HepG2 (cell line): ENCODE results near the gene SGCB. TPM values are rescaled to one million over a fixed set of nuclear protein-coding genes. Genes with fewer than 3 reads are reported as not detected.

Experiments used
- ATAC-seq: fragments of 200-7000 bp; cut with Tn5 transposase; 3 replicates; pipeline ENCODE4 v1.9.1; 2020; ENCODE audit warnings: mild to moderate bottlenecking, moderate library complexity
- BruUV-seq: library from RNA; stranded (reverse); fragments of 400-500 nt; replicated peaks from 2 replicates; lab custom pipeline; 2021; lab: Mats Ljungman, UMichigan
- CTCF ChIA-PET: fragments of 300-600 bp; formaldehyde crosslinking; extraction: SDS; loops from one replicate; lab custom pipeline; 2021; ENCODE audit warnings: low total read pairs, inconsistent platforms, low intra/inter-chr PET ratio; lab: Yijun Ruan, JAX
- POLR2A ChIA-PET: fragments of 350-600 bp; sonication (Branson Sonifier 250); formaldehyde crosslinking; loops from one replicate; lab custom pipeline; 2020; ENCODE audit warnings: antibody characterized with exemption, inconsistent platforms; lab: Yijun Ruan, JAX
- DNase-seq: peaks from one replicate; pipeline ENCODE4 v3.0.0-alpha.2; 2015; ENCODE audit warnings: low spot score
- FAIRE-seq: peaks from 3 replicates; lab custom pipeline; 2011; peaks lifted over from hg19 to GRCh38; lab: Jason Lieb, UNC
- H2AFZ ChIP-seq: one replicate; pipeline ENCODE4 v1.6.1; 2011; ENCODE audit warnings: low read length, inconsistent platforms
- H3K27ac ChIP-seq: fragments of 300-600 bp; 3 replicates; pipeline ENCODE4 v1.8.0; 2011; ENCODE audit warnings: mixed run types, mild to moderate bottlenecking, mixed read lengths, low read length, inconsistent platforms; ENCODE audit not compliant: insufficient read depth; ENCODE audit errors: extremely low read length
- H3K27me3 ChIP-seq, 2 experiments: fragments of 200-600 bp in 1 of 2; 2 replicates in 1 of 2; 3 replicates in 1 of 2; pipeline versions ENCODE4 v1.6.0 to v1.8.0; 2011; ENCODE audit warnings: low read length in 2 of 2, mild to moderate bottlenecking in 2 of 2, moderate library complexity in 2 of 2, inconsistent platforms in 1 of 2; ENCODE audit not compliant: insufficient read depth in 2 of 2, control insufficient read depth in 1 of 2
- H3K36me3 ChIP-seq, 2 experiments: fragments of 200-600 bp in 1 of 2; replicated peaks in 1 of 2; 2 replicates in 1 of 2; 3 replicates in 1 of 2; pipeline versions ENCODE4 v1.5.1 to v1.8.0; 2011; ENCODE audit warnings: low read length in 2 of 2, inconsistent platforms in 1 of 2; ENCODE audit not compliant: insufficient read depth in 2 of 2, control insufficient read depth in 1 of 2
- H3K4me1 ChIP-seq: 2 replicates; pipeline ENCODE4 v1.5.1; 2012; ENCODE audit warnings: low read length, inconsistent platforms; ENCODE audit not compliant: insufficient read depth
- H3K4me2 ChIP-seq: 2 replicates; pipeline ENCODE4 v1.6.0; 2011; ENCODE audit warnings: low read depth, low read length, inconsistent platforms
- H3K4me3 ChIP-seq, 3 experiments: fragments of 200-600 bp in 1 of 3; sonication (generic), shearing (Covaris generic) in 1 of 3; replicated peaks in 1 of 3; 2 replicates each; pipeline ENCODE4 v1.5.1; 2011 to 2016; ENCODE audit warnings: low read length in 3 of 3, inconsistent platforms in 2 of 3, low read depth in 2 of 3, mild to moderate bottlenecking in 2 of 3, control low read depth in 1 of 3, mixed read lengths in 1 of 3; ENCODE audit not compliant: insufficient read depth in 1 of 3
- H3K79me2 ChIP-seq: one replicate; pipeline ENCODE4 v1.6.1; 2011; ENCODE audit warnings: low read length, inconsistent platforms; ENCODE audit not compliant: insufficient read depth
- H3K9ac ChIP-seq: 2 replicates; pipeline ENCODE4 v1.6.0; 2011; ENCODE audit warnings: mild to moderate bottlenecking, low read depth, low read length, inconsistent platforms; ENCODE audit not compliant: insufficient read depth
- H3K9me3 ChIP-seq: 2 replicates; pipeline ENCODE4 v1.5.1; 2012; ENCODE audit warnings: mild to moderate bottlenecking, low read length
- H4K20me1 ChIP-seq: 2 replicates; pipeline ENCODE4 v1.6.0; 2011; ENCODE audit warnings: inconsistent platforms, mild to moderate bottlenecking, low read length, moderate library complexity; ENCODE audit not compliant: insufficient read depth
- CENPX ChIP-seq: sonication (generic); formaldehyde crosslinking; IDR thresholded peaks from 2 replicates; pipeline ENCODE4 v1.9.0; 2021; ENCODE audit warnings: mild to moderate bottlenecking, missing genetic modification reagents, moderate library complexity
- ELF4 ChIP-seq: sonication (generic); formaldehyde crosslinking; IDR thresholded peaks from 2 replicates; pipeline ENCODE4 v1.5.0; 2020; ENCODE audit warnings: missing genetic modification reagents, mild to moderate bottlenecking, moderate library complexity, borderline replicate concordance
- FOSL2 ChIP-seq: sonication (generic); formaldehyde crosslinking; IDR thresholded peaks from 2 replicates; pipeline ENCODE4 v1.4.0; 2020; ENCODE audit warnings: missing genetic modification reagents
- HNF4A ChIP-seq: sonication (generic); formaldehyde crosslinking; IDR thresholded peaks from 2 replicates; pipeline ENCODE4 v1.4.0; 2020; ENCODE audit warnings: missing genetic modification reagents
- LCORL ChIP-seq, 2 experiments: fragments of 450-650 bp in 1 of 2; sonication (generic) in 1 of 2; formaldehyde crosslinking in 1 of 2; IDR thresholded peaks; 2 replicates each; pipeline versions ENCODE4 v1.5.0 to v1.6.1; 2017 to 2020; ENCODE audit warnings: antibody characterized with exemption in 1 of 2, missing genetic modification reagents in 1 of 2
- NCOA2 ChIP-seq: sonication (generic); formaldehyde crosslinking; IDR thresholded peaks from 2 replicates; pipeline ENCODE4 v1.8.0; 2022; ENCODE audit warnings: inconsistent platforms
- PCBP1 ChIP-seq: fragments of 200-400 bp; formaldehyde crosslinking; IDR thresholded peaks from 2 replicates; pipeline ENCODE4 v1.6.1; 2017; ENCODE audit warnings: mild to moderate bottlenecking, low read depth, low read length, borderline replicate concordance
- POLR2G ChIP-seq: fragments of 200-400 bp; formaldehyde crosslinking; IDR thresholded peaks from 2 replicates; pipeline ENCODE4 v1.6.1; 2018; ENCODE audit warnings: mild to moderate bottlenecking, low read depth, low read length, moderate library complexity
- RFX1 ChIP-seq: fragments of 450-650 bp; IDR thresholded peaks from 2 replicates; pipeline ENCODE4 v1.6.1; 2017
- RXRB ChIP-seq: IDR thresholded peaks from 2 replicates; pipeline ENCODE4 v1.6.1; 2016; ENCODE audit warnings: borderline replicate concordance, missing genetic modification reagents, missing compliant biosample characterization
- SUZ12 ChIP-seq: fragments of 150-350 bp; IDR thresholded peaks from 2 replicates; pipeline ENCODE4 v1.6.1; 2014; ENCODE audit warnings: low read depth, low read length
- THYN1 ChIP-seq: sonication (generic); formaldehyde crosslinking; IDR thresholded peaks from 2 replicates; pipeline ENCODE4 v1.8.1; 2023; ENCODE audit warnings: low read depth, mild to moderate bottlenecking, moderate library complexity, missing genetic modification reagents, borderline replicate concordance
- TP53 ChIP-seq: sonication (generic); formaldehyde crosslinking; conservative IDR thresholded peaks from 2 replicates; pipeline ENCODE4 v1.4.0; 2020; ENCODE audit warnings: missing genetic modification reagents
- ZMYM4 ChIP-seq: sonication (generic); formaldehyde crosslinking; IDR thresholded peaks from 2 replicates; pipeline ENCODE4 v1.8.1; 2023; ENCODE audit warnings: mild to moderate bottlenecking, missing genetic modification reagents
- ZNF124 ChIP-seq: sonication (generic); formaldehyde crosslinking; IDR thresholded peaks from 2 replicates; pipeline ENCODE4 v1.4.0; 2020; ENCODE audit warnings: missing genetic modification reagents
- ZNF138 ChIP-seq: sonication (generic); formaldehyde crosslinking; IDR thresholded peaks from 2 replicates; pipeline ENCODE4 v1.5.0; 2020; ENCODE audit warnings: mild to moderate bottlenecking, low read depth, missing genetic modification reagents
- ZNF224 ChIP-seq: sonication (generic); formaldehyde crosslinking; IDR thresholded peaks from 2 replicates; pipeline ENCODE4 v1.5.0; 2020; ENCODE audit warnings: mild to moderate bottlenecking, missing genetic modification reagents
- ZNF331 ChIP-seq: sonication (generic); formaldehyde crosslinking; IDR thresholded peaks from 2 replicates; pipeline ENCODE4 v1.4.0; 2020; ENCODE audit warnings: missing genetic modification reagents
- ZNF431 ChIP-seq: sonication (generic); formaldehyde crosslinking; IDR thresholded peaks from 2 replicates; pipeline ENCODE4 v1.9.0; 2022; ENCODE audit warnings: missing genetic modification reagents, low read depth, mild to moderate bottlenecking, borderline replicate concordance
- ZNF563 ChIP-seq: sonication (generic); formaldehyde crosslinking; IDR thresholded peaks from 2 replicates; pipeline ENCODE4 v1.8.0; 2022; ENCODE audit warnings: mild to moderate bottlenecking, moderate library complexity, missing genetic modification reagents
- ZNF7 ChIP-seq: IDR thresholded peaks from 2 replicates; pipeline ENCODE4 v1.6.1; 2016; ENCODE audit warnings: missing biosample characterization, missing genetic modification reagents
- ZNF761 ChIP-seq: sonication (generic); formaldehyde crosslinking; conservative IDR thresholded peaks from 2 replicates; pipeline ENCODE4 v1.4.0; 2020; ENCODE audit warnings: mild to moderate bottlenecking, missing genetic modification reagents
- WGBS: methylation state at CpG from one replicate; pipeline ENCODE4 v1.1.6; 2017; ENCODE audit warnings: low lambda C conversion rate; 5-methylcytosine and 5-hydroxymethylcytosine counted together
- in situ Hi-C: cut with HindIII; loops from 2 replicates; pipeline ENCODE4 v1.10.0; 2017; ENCODE audit warnings: low pct_unique_long_range_greater_than_20kb; ENCODE audit not compliant: extremely low pct_ligation_motif_present
- intact Hi-C: fragments of 100-400 bp; cut with micrococcal nuclease; formaldehyde crosslinking; loops from one replicate; pipeline ENCODE4 v1.10.0; 2022; ENCODE audit not compliant: unreplicated experiment
- polyA plus RNA-seq, 8 experiments: library from polyadenylated mRNA; depleted of rRNA in 3 of 8; stranded (reverse) in 7 of 8; unstranded in 1 of 8; fragments of >200 nt; fragmentation: Illumina TruSeq in 4 of 8; extraction: Trizol in 4 of 8; gene quantifications; 2 replicates each; pipeline versions ENCODE4 v1.2.1 to v1.2.3, GENCODE V29; 2011 to 2016; ENCODE audit warnings: low read depth in 4 of 8, missing spikeins in 1 of 8, mixed read lengths in 1 of 8; ENCODE audit not compliant: insufficient read depth in 1 of 8
- total RNA-seq, 5 experiments: library from RNA; depleted of rRNA; stranded (reverse); fragments of >200 nt; fragmentation: Illumina TruSeq; extraction: Trizol; gene quantifications; 2 replicates each; pipeline ENCODE4 v1.2.3, GENCODE V29; 2016; ENCODE audit warnings: low read depth in 1 of 5
- TF ChIP-seq, protein P1 (sequence below): IDR thresholded peaks from 2 replicates; pipeline ENCODE4 v1.6.1; 2016; ENCODE audit warnings: missing compliant biosample characterization, missing genetic modification reagents, borderline replicate concordance
- TF ChIP-seq, protein P2 (sequence below): sonication (generic); formaldehyde crosslinking; IDR thresholded peaks from 2 replicates; pipeline ENCODE4 v1.8.1; 2022; ENCODE audit warnings: mild to moderate bottlenecking, missing genetic modification reagents
- TF ChIP-seq, protein P3 (sequence below): sonication (generic); formaldehyde crosslinking; IDR thresholded peaks from 2 replicates; pipeline ENCODE4 v1.5.1; 2020; ENCODE audit warnings: mild to moderate bottlenecking, missing genetic modification reagents, moderate library complexity

The SGCB gene
- total and polyA plus RNA-seq, 2 of the 13 experiments (the other 11 are each of a cell fraction or from before 2014, with no cell fraction given) = 2.2 to 4.8 TPM

DNA sequence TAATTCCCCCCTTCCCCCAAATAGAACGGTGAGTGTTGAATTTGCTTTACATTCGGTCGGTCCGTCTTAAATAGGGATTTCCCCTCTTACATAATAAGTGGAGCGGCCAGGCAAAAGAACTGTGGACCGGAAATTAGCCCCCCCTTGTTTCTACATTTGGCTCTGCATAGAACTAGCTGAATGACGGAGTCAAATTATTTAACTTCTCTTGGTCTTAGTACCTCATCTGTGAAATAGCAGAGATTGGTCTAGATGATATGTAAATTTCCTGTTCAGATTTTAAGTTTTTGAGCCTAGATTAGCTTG, 14.3 kb upstream of the SGCB start:
- Histone ChIP-seq H3K27ac (peak overlapping the region; percentile 64), H3K4me2 (peak overlapping the region; percentile 84), H3K4me3 (peak overlapping the region; percentile 70 to 86 (median 81)), H3K9me3 (no peaks in the 10 kb centered on the region), H3K27me3 (no peaks in the 10 kb centered on the region; a peak in 1 of 5 replicates), H2AFZ (peak overlapping the region; percentile 65), H3K4me1 (peaks cover 21% of the 10 kb centered on the region), H3K79me2 (no peaks in the 10 kb centered on the region), H3K36me3 (no peaks in the 10 kb centered on the region), H3K9ac (peak overlapping the region; percentile 73; the same call in 1 of the 2 replicates), H4K20me1 (no peaks in the 10 kb centered on the region)
- ATAC-seq (peak; percentile 34), FAIRE-seq (peak; percentile 57), DNase-seq (peak; percentile 54)
- ChIA-PET CTCF (no interaction called here), POLR2A (interaction anchor here (1.4 to 1.9 kb wide), 3 partner anchors 15 to 210 kb away, joined by 6 to 13 read pairs (median 11); partner anchors contain the start of genes DCUN1D4 and SGCB)
- in situ Hi-C loops (no loop called here), intact Hi-C loops (no loop called here)
- no TSS peak for BruUV-seq
- WGBS = 2% methylated on average over 7 of the region's 7 CpGs
- TF ChIP-seq RFX1 = no peak
- no peak for TF ChIP-seq ZNF138
- TF ChIP-seq HNF4A (CRISPR knock-in tag) = peak; percentile 79
- TF ChIP-seq ZNF331 (CRISPR knock-in tag) = 0 out of 2 replicates have a peak, but pooled peaks have one; percentile 26
- no peak for TF ChIP-seq ZNF7 (CRISPR knock-in tag)
- no peak for TF ChIP-seq ZNF761 (CRISPR knock-in tag)
- TF ChIP-seq ZNF124 (CRISPR knock-in tag) = no peak
- no peak for TF ChIP-seq LCORL (IDR thresholded peaks at IDR 0.05)
- peak; percentile 62 for TF ChIP-seq LCORL (CRISPR knock-in tag; IDR thresholded peaks at IDR 0.05)
- TF ChIP-seq RXRB (CRISPR knock-in tag) = peak; percentile 35; the same call in 1 of the 2 replicates
- TF ChIP-seq, protein P1, sequence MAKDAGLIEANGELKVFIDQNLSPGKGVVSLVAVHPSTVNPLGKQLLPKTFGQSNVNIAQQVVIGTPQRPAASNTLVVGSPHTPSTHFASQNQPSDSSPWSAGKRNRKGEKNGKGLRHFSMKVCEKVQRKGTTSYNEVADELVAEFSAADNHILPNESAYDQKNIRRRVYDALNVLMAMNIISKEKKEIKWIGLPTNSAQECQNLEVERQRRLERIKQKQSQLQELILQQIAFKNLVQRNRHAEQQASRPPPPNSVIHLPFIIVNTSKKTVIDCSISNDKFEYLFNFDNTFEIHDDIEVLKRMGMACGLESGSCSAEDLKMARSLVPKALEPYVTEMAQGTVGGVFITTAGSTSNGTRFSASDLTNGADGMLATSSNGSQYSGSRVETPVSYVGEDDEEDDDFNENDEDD = no peak
- no peak for TF ChIP-seq THYN1
- TF ChIP-seq FOSL2 (CRISPR knock-in tag) = 0 out of 2 replicates have a peak, but pooled peaks have one; percentile 13
- no peak for TF ChIP-seq CENPX (CRISPR knock-in tag)
- TF ChIP-seq NCOA2 (CRISPR knock-in tag) = no peak
- TF ChIP-seq ZMYM4 (CRISPR knock-in tag) = 0 out of 2 replicates have a peak, but pooled peaks have one; percentile 4
- TF ChIP-seq TP53 = no peak
- TF ChIP-seq SUZ12 = no peak
- TF ChIP-seq PCBP1 = no peak
- TF ChIP-seq, protein P2, sequence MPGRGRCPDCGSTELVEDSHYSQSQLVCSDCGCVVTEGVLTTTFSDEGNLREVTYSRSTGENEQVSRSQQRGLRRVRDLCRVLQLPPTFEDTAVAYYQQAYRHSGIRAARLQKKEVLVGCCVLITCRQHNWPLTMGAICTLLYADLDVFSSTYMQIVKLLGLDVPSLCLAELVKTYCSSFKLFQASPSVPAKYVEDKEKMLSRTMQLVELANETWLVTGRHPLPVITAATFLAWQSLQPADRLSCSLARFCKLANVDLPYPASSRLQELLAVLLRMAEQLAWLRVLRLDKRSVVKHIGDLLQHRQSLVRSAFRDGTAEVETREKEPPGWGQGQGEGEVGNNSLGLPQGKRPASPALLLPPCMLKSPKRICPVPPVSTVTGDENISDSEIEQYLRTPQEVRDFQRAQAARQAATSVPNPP (CRISPR knock-in tag) = no peak
- TF ChIP-seq, protein P3, sequence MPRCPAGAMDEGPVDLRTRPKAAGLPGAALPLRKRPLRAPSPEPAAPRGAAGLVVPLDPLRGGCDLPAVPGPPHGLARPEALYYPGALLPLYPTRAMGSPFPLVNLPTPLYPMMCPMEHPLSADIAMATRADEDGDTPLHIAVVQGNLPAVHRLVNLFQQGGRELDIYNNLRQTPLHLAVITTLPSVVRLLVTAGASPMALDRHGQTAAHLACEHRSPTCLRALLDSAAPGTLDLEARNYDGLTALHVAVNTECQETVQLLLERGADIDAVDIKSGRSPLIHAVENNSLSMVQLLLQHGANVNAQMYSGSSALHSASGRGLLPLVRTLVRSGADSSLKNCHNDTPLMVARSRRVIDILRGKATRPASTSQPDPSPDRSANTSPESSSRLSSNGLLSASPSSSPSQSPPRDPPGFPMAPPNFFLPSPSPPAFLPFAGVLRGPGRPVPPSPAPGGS = peak; percentile 99
- no peak for TF ChIP-seq ZNF224 (CRISPR knock-in tag)
- no peak for TF ChIP-seq POLR2G
- no peak for TF ChIP-seq ELF4 (CRISPR knock-in tag)
- TF ChIP-seq ZNF563 = no peak
- TF ChIP-seq ZNF431 = no peak
